Measurements from ENCODE around the gene ITGA1. TPM values are rescaled to one million over a fixed set of nuclear protein-coding genes. Genes with fewer than 3 reads are reported as not detected.

ITGA1 gene
- total RNA-seq, 1 donor, result 31.8 TPM

GRCh38 chr5:52878656-52879055 lies 90.9 kb downstream of the ITGA1 start:
- no peak overlapping the region for H3K27ac ChIP-seq (ENCODE audit: low read depth, low read length)
- H3K4me3 ChIP-seq (ENCODE audit: insufficient read depth, low read length), result no peak overlapping the region
- no peaks in the 10 kb centered on the region for H3K4me1 ChIP-seq (ENCODE audit: insufficient read depth, low read length)
- TF ChIP-seq CTCF (IDR thresholded peaks at IDR 0.05; ENCODE audit: extremely low read depth, low read depth, low read length), result no peak
- H2AFZ ChIP-seq (ENCODE audit: low read length), result no peak overlapping the region
- no peaks in the 10 kb centered on the region for H3K36me3 ChIP-seq (ENCODE audit: insufficient read depth, low read length)
- no peaks in the 10 kb centered on the region for H3K79me2 ChIP-seq (ENCODE audit: insufficient read depth, low read length)
- no peaks in the 10 kb centered on the region for H4K20me1 ChIP-seq (ENCODE audit: insufficient read depth, low read length)
- DNase-seq (ENCODE audit: insufficient read length, low spot score, missing footprints), result no peak
- no peaks in the 10 kb centered on the region for H3K9me3 ChIP-seq (ENCODE audit: low read depth, low read length)
- H3K4me2 ChIP-seq (ENCODE audit: insufficient read depth, low read length), result no peak overlapping the region
- H3K27me3 ChIP-seq (ENCODE audit: insufficient read depth, low read length), result no peaks in the 10 kb centered on the region

DNA sequence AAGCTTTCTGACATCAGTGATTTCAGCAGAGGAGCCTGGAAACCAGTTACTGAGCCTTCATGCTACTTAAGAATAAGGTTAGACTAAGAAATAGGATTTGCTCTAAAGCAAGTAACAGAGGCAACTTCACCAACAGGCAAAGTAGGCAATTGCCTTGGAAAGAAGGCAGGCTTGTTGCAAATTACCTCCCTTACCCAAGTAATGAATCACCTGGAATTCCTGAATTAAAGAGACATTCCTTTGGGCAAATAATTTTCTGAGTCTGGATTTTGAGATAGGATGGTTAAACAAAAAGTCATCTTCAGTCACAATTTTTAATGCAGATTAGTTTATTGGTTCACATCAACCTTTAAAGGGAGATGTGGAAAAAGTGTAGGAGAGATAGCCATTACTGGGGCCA lies 92.8 kb downstream of the ITGA1 start:
- no peaks in the 10 kb centered on the region for H3K36me3 ChIP-seq (ENCODE audit: insufficient read depth, low read length)
- no peaks in the 10 kb centered on the region for H3K4me1 ChIP-seq (ENCODE audit: insufficient read depth, low read length)
- DNase-seq (ENCODE audit: insufficient read length, low spot score, missing footprints), result no peak
- no peak overlapping the region for H3K4me3 ChIP-seq (ENCODE audit: insufficient read depth, low read length)
- TF ChIP-seq CTCF (IDR thresholded peaks at IDR 0.05; ENCODE audit: extremely low read depth, low read depth, low read length), result no peak
- no peaks in the 10 kb centered on the region for H4K20me1 ChIP-seq (ENCODE audit: insufficient read depth, low read length)
- H3K79me2 ChIP-seq (ENCODE audit: insufficient read depth, low read length), result no peaks in the 10 kb centered on the region
- H3K4me2 ChIP-seq (ENCODE audit: insufficient read depth, low read length), result no peak overlapping the region
- H2AFZ ChIP-seq (ENCODE audit: low read length), result no peak overlapping the region
- H3K27ac ChIP-seq (ENCODE audit: low read depth, low read length), result no peak overlapping the region
- H3K9me3 ChIP-seq (ENCODE audit: low read depth, low read length), result no peaks in the 10 kb centered on the region
- no peaks in the 10 kb centered on the region for H3K27me3 ChIP-seq (ENCODE audit: insufficient read depth, low read length)

DNA sequence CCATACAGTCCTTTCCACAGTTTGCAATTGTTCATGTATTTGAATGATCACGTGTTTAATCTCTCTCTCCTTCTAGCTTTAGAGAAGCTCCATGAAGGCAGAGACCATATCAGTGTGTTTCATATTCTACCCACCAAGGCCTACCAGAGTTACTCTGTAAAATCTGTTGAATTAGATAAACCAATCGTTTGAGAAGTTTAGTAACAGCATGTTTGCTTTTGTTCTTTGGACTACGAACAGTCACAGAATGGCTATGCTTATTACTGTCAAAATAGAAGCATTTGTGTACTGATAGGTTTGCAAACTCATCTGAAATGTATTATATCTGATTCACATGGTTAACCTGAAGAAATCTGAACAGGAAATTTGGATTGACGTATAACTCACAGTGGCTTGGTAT lies 93.8 kb downstream of the ITGA1 start:
- no peaks in the 10 kb centered on the region for H4K20me1 ChIP-seq (ENCODE audit: insufficient read depth, low read length)
- H3K4me3 ChIP-seq (ENCODE audit: insufficient read depth, low read length), result no peak overlapping the region
- no peak for DNase-seq (ENCODE audit: insufficient read length, low spot score, missing footprints)
- H3K4me2 ChIP-seq (ENCODE audit: insufficient read depth, low read length), result no peak overlapping the region
- no peaks in the 10 kb centered on the region for H3K27me3 ChIP-seq (ENCODE audit: insufficient read depth, low read length)
- H3K9me3 ChIP-seq (ENCODE audit: low read depth, low read length), result no peaks in the 10 kb centered on the region
- no peaks in the 10 kb centered on the region for H3K36me3 ChIP-seq (ENCODE audit: insufficient read depth, low read length)
- no peak for TF ChIP-seq CTCF (IDR thresholded peaks at IDR 0.05; ENCODE audit: extremely low read depth, low read depth, low read length)
- no peak overlapping the region for H2AFZ ChIP-seq (ENCODE audit: low read length)
- no peak overlapping the region for H3K27ac ChIP-seq (ENCODE audit: low read depth, low read length)
- H3K79me2 ChIP-seq (ENCODE audit: insufficient read depth, low read length), result no peaks in the 10 kb centered on the region
- H3K4me1 ChIP-seq (ENCODE audit: insufficient read depth, low read length), result no peaks in the 10 kb centered on the region

DNA sequence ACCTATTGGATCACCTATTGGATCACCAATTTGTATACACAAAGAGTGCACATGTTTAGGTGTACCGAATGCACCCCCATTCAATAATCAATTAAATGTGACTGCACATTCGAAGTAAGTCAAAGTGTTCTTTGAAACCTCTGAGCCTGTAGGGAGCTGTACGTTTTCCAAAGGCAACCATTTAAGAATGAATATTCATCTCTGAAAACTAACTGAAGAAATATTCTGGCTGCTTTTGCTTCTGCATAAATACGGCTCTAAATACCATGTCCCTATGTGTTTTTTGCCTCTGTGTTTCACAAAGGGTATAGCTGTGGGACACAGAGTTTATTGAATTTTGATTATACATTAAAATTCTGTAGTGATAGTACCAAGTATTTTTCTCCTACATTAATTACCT lies 95.4 kb downstream of the ITGA1 start:
- H3K4me3 ChIP-seq (ENCODE audit: insufficient read depth, low read length), result no peak overlapping the region
- no peak for TF ChIP-seq CTCF (IDR thresholded peaks at IDR 0.05; ENCODE audit: extremely low read depth, low read depth, low read length)
- DNase-seq (ENCODE audit: insufficient read length, low spot score, missing footprints), result no peak

More for the DNA sequence above, 95.4 kb downstream of the ITGA1 start:
- Histone ChIP-seq H3K36me3 (ENCODE audit: insufficient read depth, low read length) (no peaks in the 10 kb centered on the region), H3K27ac (ENCODE audit: low read depth, low read length) (no peak overlapping the region), H3K4me2 (ENCODE audit: insufficient read depth, low read length) (no peak overlapping the region), H3K4me1 (ENCODE audit: insufficient read depth, low read length) (no peaks in the 10 kb centered on the region), H2AFZ (ENCODE audit: low read length) (no peak overlapping the region), H3K27me3 (ENCODE audit: insufficient read depth, low read length) (no peaks in the 10 kb centered on the region), H4K20me1 (ENCODE audit: insufficient read depth, low read length) (no peaks in the 10 kb centered on the region), H3K79me2 (ENCODE audit: insufficient read depth, low read length) (no peaks in the 10 kb centered on the region), H3K9me3 (ENCODE audit: low read depth, low read length) (no peaks in the 10 kb centered on the region)

All from osteoblast (primary cell).